Nephron progenitor cell (in vitro differentiated cells): ENCODE results near the gene PSMG4.

Experiments
- DNase-seq: peaks from one replicate; pipeline ENCODE4 v3.0.0; 2021
- H3K27ac Mint-ChIP-seq: 2 replicates; pipeline ENCODE4 v1.8.0; 2021; ENCODE audit warnings: mild to moderate bottlenecking, moderate library complexity, mixed read lengths
- H3K27me3 Mint-ChIP-seq: 2 replicates; pipeline ENCODE4 v1.8.0; 2021; ENCODE audit warnings: mild to moderate bottlenecking, low read depth, mixed read lengths; ENCODE audit not compliant: poor library complexity
- H3K36me3 Mint-ChIP-seq: 2 replicates; pipeline ENCODE4 v1.8.0; 2021; ENCODE audit warnings: low read depth, mixed read lengths
- H3K4me1 Mint-ChIP-seq: 2 replicates; pipeline ENCODE4 v1.8.0; 2021; ENCODE audit warnings: mixed read lengths
- H3K4me3 Mint-ChIP-seq: 2 replicates; pipeline ENCODE4 v1.8.0; 2021; ENCODE audit warnings: mild to moderate bottlenecking, moderate library complexity, mixed read lengths
- H3K9me3 Mint-ChIP-seq: 2 replicates; pipeline ENCODE4 v1.8.0; 2021; ENCODE audit warnings: mild to moderate bottlenecking, moderate library complexity, mixed read lengths
- TF ChIP-seq, protein P1 (sequence below): fragments of 200-600 bp; sonication (generic); IDR thresholded peaks from 2 replicates; pipeline ENCODE4 v1.5.0; 2021; ENCODE audit warnings: antibody characterized with exemption

The PSMG4 gene

DNA sequence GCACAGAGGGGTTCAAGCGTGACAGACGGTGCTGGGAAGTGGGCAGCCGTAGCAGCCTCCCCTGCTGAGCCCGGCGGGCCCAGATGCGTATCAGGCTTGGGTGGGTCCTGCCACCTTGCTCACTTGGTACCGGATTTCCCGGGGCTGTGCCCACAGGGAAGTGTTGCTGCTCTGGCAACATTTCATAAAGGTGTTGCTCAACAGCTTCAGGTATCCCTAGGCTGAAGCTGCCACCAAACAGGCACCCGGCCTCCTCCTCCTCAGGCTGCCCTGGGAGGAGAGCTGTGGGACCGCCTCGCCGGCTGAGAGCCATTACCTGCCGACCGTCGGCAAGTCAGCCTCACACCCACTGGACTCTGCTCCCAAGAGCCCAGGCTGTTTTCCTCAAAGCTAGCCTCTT is 11.5 kb downstream of the PSMG4 start:
- TF ChIP-seq, protein P1, sequence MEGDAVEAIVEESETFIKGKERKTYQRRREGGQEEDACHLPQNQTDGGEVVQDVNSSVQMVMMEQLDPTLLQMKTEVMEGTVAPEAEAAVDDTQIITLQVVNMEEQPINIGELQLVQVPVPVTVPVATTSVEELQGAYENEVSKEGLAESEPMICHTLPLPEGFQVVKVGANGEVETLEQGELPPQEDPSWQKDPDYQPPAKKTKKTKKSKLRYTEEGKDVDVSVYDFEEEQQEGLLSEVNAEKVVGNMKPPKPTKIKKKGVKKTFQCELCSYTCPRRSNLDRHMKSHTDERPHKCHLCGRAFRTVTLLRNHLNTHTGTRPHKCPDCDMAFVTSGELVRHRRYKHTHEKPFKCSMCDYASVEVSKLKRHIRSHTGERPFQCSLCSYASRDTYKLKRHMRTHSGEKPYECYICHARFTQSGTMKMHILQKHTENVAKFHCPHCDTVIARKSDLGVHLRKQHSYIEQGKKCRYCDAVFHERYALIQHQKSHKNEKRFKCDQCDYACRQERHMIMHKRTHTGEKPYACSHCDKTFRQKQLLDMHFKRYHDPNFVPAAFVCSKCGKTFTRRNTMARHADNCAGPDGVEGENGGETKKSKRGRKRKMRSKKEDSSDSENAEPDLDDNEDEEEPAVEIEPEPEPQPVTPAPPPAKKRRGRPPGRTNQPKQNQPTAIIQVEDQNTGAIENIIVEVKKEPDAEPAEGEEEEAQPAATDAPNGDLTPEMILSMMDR: no peak
- H3K27me3 Mint-ChIP-seq: no peaks in the 10 kb centered on the region
- no peak overlapping the region for H3K27ac Mint-ChIP-seq
- H3K4me1 Mint-ChIP-seq: peaks cover 16% of the 10 kb centered on the region
- H3K36me3 Mint-ChIP-seq: peaks cover 68% of the 10 kb centered on the region
- H3K9me3 Mint-ChIP-seq: no peaks in the 10 kb centered on the region
- no peak for DNase-seq
- no peak overlapping the region for H3K4me3 Mint-ChIP-seq

DNA sequence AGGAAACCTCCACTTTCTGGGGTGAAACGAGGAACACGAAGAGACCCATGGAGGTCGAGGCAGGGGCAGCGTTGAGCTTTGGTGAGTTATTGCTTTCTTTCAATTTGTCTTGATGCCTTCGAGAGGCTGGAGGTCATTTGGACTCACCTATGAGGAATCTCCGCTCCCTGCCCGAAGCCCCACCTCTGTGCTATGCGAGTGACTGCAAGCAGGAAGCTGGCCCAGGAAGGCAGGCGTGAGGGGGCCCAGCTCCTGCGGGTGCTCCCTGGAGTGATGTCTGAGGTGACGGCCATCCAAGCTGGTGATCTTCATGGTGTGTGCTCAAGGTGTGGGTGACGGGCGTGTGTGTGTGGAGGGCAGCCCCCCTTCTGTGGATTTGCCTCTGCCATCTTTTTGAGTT is 13.0 kb downstream of the PSMG4 start:
- TF ChIP-seq, protein P1: no peak
- Mint-ChIP-seq H3K4me1 (peaks cover 20% of the 10 kb centered on the region), H3K4me3 (no peak overlapping the region), H3K36me3 (peaks cover 66% of the 10 kb centered on the region), H3K27me3 (no peaks in the 10 kb centered on the region), H3K27ac (peak overlapping the region; percentile 91), H3K9me3 (no peaks in the 10 kb centered on the region)
- no peak for DNase-seq

DNA sequence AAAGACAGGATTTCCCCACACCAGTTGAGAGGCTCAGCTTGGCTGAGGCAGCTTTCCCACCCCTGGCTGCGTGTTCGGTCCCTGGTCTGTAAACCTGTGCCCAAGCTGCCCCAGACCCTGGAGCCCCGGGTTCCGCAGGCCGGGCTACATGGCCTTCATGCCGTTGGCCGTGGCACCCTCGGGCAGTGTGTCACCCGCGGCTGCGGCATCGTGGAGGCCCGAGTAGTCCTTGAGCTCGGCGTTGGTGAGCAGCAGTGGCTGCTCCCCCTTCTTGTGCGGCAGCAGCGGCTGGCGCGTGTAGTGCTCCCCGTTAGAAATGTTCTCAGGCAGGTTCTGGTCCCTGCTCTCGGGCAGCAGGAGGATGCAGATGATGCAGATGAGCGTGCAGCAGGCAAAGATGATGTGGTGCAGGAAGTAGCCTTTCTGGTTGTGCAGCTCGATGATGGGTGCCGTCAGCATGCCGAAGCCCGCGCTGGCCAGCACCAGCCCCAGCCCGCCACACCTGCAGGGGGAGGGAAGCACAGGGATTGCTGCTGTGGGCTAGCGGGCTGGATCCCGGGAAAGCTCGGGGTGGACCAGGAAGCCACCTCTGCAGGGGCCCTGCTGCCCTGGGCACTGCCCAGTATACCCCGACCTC is 14.3 kb downstream of the PSMG4 start:
- peaks cover 27% of the 10 kb centered on the region for H3K4me1 Mint-ChIP-seq

DNA sequence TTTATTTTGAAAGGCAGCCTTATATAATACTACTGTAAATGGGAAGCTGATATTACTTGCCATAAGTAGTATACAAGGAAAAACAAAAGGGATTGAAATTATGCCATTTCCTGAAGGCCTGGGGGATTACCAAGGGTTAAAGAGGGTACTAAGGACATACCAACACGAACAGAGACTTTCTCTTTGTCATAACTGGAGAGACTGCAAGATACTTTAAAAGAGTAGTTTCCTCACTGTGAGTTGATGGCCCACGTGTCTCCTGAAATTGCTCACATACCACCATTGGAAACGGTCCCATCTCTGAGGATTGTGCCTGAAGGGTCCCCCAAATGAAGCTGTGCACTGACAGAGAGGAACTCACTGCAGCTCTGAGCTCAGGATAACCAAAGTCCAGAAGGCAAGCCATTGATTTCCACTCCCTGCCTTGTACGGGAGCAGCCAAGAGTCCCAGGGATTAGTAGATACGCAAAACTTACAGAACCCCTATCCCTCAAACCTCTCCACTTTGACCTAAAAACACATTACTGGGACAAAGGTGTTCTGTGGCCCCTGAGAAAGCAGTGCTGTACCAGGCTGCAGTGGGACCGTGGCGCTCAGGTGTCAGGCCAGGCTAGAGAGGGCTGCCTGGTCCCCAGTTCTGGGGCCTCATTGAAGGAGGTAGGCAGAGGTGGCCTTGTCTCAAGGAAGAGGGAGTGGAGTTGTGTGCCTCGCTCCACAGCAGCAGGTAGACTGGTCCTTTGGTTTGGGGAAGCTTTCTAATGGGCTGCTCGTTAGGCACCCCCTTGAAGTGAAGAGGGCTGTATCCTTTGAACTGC is 15.2 kb downstream of the PSMG4 start:
- H3K27ac Mint-ChIP-seq: peak overlapping the region; percentile 29
- peaks cover 49% of the 10 kb centered on the region for H3K36me3 Mint-ChIP-seq
- H3K27me3 Mint-ChIP-seq: no peaks in the 10 kb centered on the region
- no peaks in the 10 kb centered on the region for H3K9me3 Mint-ChIP-seq
- H3K4me1 Mint-ChIP-seq: peaks cover 22% of the 10 kb centered on the region
- DNase-seq: no peak
- H3K4me3 Mint-ChIP-seq: no peak overlapping the region
- TF ChIP-seq, protein P1: no peak

More for the DNA sequence above, 14.3 kb downstream of the PSMG4 start:
- no peak overlapping the region for H3K27ac Mint-ChIP-seq
- H3K36me3 Mint-ChIP-seq: peaks cover 58% of the 10 kb centered on the region
- DNase-seq: no peak
- H3K4me3 Mint-ChIP-seq: no peak overlapping the region
- no peaks in the 10 kb centered on the region for H3K9me3 Mint-ChIP-seq
- TF ChIP-seq, protein P1: no peak
- H3K27me3 Mint-ChIP-seq: no peaks in the 10 kb centered on the region

DNA sequence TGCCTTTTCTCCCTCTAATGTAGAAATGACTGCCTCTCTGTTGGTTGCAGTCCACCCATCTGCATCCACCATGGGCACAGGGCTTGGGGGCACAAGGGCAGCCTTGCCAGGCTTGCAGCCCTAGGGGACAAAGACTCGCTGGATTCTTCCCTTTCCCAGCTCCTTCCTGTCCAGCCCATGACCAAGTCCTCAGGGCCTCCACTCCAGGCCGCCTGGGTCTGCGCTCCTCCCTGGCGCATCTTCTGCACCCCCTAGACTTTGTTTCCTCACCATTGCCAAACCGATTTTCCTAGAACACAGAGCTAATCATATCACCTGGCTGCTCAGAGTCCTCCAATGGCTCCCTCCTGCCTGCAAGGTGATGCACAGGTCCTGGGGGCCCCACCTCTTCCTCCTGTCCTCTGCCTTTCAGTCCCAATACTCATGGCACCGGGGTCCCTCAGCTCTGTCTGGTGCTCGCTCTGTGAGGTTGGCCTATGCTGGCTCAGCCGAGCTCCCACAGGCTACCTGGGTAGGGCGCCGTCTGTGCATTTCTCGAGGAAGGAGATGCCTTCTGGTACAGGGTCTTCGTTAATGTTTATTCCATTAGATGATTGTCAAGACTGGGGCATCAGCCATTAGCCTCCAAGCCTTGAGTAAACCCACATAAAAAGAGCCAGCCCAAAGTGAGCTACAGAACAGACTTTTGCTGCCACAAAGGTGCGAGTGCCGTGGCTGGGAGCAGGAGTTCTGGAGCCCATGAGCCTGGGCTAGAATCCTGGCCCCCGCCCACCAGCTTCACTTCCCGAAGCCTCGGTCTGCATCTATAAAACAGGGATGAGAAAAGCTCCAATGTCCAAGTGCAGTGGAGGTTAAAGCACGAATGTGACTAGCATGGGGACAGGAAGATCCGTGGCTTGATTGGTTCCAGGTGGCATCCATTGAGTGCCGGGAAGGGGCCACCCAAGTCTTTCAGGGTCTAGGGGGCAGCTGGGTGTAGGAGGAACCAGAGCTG is 17.7 kb downstream of the PSMG4 start:
- Mint-ChIP-seq H3K4me3 (no peak overlapping the region), H3K36me3 (peaks cover 37% of the 10 kb centered on the region), H3K27ac (no peak overlapping the region), H3K9me3 (no peaks in the 10 kb centered on the region), H3K27me3 (no peaks in the 10 kb centered on the region), H3K4me1 (peaks cover 22% of the 10 kb centered on the region)
- TF ChIP-seq, protein P1: no peak
- DNase-seq: no peak
